ENCODE measurements around the gene MYOM3.

GRCh38 chr1:24152631-24153494 lies 40.9 kb upstream of the MYOM3 start:
- no peak for TF ChIP-seq CTCF (IDR thresholded peaks at IDR 0.05; ENCODE audit: poor library complexity)
- no peak for TF ChIP-seq EZH2phosphoT487 (IDR thresholded peaks at IDR 0.05; ENCODE audit: low read depth, severe bottlenecking, unreplicated experiment)
- no peak for TF ChIP-seq EZH2 (IDR thresholded peaks at IDR 0.05; ENCODE audit: borderline replicate concordance)
